22Rv1 (cell line): ENCODE results near the gene LRRC17.
"Not testable (repeated sequence)": the region's sequence is repeated elsewhere in the genome, so short reads cannot be mapped to it uniquely, and the experiment has no call there.

Experiments used
- CTCF ChIP-seq: fragments of 450-650 bp; IDR thresholded peaks from 2 replicates; pipeline ENCODE4 v1.5.1; 2017; ENCODE audit warnings: mild to moderate bottlenecking
- ZFX ChIP-seq: fragments of 450-650 bp; IDR thresholded peaks from 2 replicates; pipeline ENCODE4 v1.6.1; 2017; ENCODE audit warnings: antibody characterized with exemption, borderline replicate concordance

DNA sequence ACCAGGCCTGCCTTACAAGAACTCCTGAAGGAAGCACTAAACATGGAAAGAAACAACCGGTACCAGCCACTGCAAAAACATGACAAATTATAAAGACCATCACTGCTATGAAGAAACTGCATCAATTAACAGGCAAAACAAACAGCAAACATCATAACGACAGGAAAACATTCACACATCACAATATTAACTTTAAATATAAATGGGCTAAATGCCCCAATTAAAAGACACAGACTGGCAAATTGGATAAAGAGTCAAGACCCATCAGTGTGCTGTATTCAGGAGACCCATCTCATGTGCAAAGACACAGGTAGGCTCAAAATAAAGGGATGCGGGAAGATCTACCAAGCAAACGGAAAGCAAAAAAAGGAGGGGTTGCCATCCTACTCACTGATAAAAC is 41.6 kb downstream of the LRRC17 start:
- not testable (repeated sequence) for TF ChIP-seq CTCF, ZFX
